Left kidney (tissue), 1 donor: ENCODE measurements around the gene CRNKL1. TPM values are rescaled to one million over a fixed set of nuclear protein-coding genes. Genes with fewer than 3 reads are reported as not detected.

ENCODE experiments used
- polyA plus RNA-seq: library from polyadenylated mRNA; unstranded; fragments of 120-200 nt; gene quantifications from one replicate; pipeline ENCODE4 v1.2.1, GENCODE V29; 2013; ENCODE audit not compliant: insufficient read length

CRNKL1 gene
- polyA plus RNA-seq, 1 donor: 44.6 TPM

Other genes with a start within 250 kb of the CRNKL1 start
- gene NAA20, start 35.1 kb downstream of the CRNKL1 start, polyA plus RNA-seq: 97.1 TPM
- gene CFAP61, start 66 bp upstream of the CRNKL1 start, polyA plus RNA-seq: 2.8 TPM